ENCODE measurements around the gene SRGAP2C.
"Not testable (repeated sequence)": the region's sequence is repeated elsewhere in the genome, so short reads cannot be mapped to it uniquely, and the experiment has no call there.

SRGAP2C gene

DNA sequence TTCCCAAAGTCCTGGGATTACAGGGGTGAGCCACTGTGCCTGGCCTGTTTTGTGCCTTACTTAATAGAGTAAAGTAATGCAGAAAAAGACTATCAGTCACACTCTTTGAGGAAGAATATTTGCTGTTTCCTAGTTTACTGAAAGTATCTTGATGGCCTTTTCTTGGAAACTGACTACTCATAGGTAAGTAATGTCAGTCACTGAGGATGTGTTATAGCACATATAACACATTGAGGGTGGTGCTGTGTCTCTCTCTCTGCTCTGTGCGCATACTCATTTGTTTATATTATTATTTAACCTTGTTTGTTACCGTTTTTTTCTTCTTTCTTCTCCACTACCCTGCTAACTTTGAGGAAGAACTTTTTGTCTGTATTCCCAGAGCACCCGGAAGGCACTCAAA is 93.4 kb downstream of the SRGAP2C start:
- in situ Hi-C loops (cut with HindIII; ENCODE audit: low sequenced_read_pairs): not testable (repeated sequence)

DNA sequence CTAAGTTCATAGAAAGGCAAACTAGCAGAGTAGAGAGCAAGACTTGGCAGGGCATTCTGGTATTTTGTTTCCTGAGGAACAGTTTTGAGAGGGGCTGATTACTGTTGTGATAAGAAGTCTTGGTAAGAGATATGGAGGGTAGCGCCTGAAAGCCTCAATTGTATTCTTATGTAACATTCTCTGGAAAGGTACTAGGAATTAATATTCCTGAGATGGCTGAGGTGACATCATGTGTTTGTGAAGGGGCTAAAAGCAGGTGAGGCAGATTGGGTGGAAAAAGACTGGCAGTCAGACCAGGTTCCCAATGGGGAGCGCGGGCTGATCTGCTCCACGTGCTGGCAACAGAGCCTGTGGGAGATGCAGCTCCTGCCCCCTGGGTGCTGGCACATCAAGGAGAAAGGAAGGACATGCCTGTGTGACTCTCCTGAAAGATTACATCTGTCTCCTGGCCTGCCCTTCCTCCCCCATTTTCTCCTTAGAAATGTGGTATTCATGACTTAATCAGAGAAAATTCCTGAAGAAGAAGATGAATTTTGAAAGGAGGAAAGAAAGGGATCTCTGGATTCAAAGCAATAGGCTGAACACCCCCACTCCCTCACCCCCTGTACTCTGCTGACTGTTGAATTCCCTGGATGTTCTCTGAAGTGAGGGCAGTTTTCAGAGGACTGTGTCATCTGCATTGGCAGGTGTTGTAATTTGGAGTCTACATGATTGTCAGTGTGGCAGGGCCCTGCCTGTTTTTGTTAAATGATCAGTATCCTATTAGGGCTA is 94.2 kb downstream of the SRGAP2C start:
- in situ Hi-C loops (cut with HindIII; ENCODE audit: low sequenced_read_pairs): not testable (repeated sequence)

DNA sequence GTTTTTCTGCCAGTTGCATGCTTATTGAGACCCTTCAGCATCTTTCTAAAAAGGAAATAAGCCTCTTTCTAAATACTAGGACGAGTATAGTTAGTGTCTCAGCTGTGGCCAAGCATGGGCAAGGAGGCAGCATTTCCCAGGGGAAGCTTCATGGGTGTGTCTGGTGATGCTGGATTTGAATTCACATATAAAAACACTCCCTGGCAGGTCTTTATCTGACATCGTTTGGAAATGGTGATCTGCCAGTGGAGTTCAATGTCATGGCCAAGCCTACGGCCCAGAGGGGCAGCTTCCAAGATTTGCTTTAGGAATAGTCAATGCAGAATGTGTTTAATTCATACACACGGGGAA is 94.7 kb downstream of the SRGAP2C start:
- in situ Hi-C loops (cut with HindIII; ENCODE audit: low sequenced_read_pairs): not testable (repeated sequence)

DNA sequence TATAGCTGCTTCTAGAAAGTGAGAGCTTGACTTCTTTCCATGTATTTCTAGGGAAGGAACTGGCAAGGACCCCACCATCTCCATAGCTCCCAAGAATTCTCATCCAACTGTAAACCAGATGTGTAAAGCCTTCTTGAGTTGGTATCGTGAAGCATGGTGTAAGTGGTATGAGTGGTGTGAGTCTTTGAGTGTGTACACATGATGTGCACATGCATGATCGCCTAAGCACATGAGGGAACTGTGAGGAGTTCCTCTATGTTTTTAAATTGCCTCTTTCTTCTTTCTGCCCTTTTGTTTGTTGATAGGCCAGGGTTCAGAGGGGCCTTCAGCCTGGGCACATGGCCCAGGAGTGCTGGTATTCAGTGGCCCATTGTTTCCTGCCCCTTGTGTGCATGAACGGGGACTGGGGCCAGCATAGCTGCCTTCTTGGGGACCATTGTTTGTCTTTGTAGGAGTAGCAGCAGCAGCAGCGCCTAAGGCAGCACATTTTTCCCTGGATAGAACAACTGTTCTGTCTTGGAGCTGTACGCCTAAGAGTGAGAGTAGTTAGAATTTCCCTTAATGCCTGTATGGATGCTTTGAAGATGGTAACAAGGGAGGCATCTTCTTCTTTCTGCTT is 96.0 kb downstream of the SRGAP2C start:
- in situ Hi-C loops (cut with HindIII; ENCODE audit: low sequenced_read_pairs): not testable (repeated sequence)

DNA sequence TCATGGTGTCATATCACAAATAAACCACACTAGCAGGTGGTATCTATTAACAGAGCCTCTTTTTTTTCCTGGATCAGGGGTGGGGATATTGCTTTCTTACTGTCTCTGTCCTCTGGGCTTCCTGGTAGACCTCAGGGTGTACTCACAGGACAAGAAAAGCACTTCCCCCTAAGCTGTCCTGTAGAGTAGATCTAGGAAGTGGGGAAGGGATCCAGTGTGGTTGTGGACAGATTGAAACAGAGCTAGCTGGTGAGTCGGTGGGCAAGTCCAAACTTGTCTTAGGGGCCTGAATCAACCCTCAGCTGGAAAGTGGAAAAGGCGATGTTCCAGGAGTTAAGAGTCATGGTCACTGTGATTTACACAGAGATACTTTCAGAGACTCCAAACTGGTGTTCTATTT is 96.7 kb downstream of the SRGAP2C start:
- in situ Hi-C loops (cut with HindIII; ENCODE audit: low sequenced_read_pairs): not testable (repeated sequence)

DNA sequence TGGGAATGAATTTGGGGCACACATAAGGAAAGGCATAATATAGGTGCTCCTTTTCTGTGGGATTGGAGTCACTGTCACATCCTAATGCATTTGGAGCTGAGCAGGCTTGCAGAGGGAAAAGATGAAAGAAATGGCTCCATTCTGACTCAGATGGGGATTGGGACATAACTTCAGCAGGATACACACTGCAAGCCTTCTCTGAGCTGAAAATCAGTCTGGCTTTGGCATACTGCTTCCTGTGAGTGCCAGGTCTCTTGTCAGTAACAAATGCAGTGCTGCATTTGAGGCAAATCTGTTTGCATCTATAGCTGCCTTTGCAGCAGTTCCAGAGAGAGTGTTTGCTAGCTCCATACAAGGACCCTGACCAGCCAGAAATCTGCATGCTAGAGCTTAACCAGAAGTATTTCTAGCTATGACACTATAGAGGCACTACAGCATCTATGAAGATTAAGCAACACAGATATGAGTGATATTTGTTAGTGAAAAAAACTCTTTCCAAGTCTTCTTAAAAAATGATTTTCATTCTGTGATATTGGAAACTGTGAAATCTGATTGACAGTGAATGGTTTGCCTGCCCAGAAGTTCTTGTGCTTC is 98.9 kb downstream of the SRGAP2C start:
- in situ Hi-C loops (cut with HindIII; ENCODE audit: low sequenced_read_pairs): not testable (repeated sequence)

DNA sequence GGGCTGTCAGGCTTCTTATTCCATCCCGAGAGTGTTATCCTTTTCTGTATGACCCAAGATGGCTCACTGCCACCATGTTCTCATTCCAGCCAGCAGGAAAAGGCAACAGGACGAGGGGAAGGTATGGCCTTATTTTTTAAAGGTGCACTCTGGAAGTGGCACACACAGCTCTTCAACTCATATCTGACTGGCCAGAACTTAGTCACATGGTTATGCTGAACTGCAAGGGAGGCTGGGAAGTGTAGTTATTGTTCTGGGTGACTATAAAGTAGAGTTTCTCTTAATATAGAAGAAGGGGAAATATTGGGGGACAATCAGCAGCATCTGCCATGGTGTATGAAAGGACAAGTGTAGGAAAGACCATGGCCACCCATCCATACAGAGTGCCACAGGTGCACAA is 107.8 kb downstream of the SRGAP2C start:
- in situ Hi-C loops (cut with HindIII; ENCODE audit: low sequenced_read_pairs): not testable (repeated sequence)

DNA sequence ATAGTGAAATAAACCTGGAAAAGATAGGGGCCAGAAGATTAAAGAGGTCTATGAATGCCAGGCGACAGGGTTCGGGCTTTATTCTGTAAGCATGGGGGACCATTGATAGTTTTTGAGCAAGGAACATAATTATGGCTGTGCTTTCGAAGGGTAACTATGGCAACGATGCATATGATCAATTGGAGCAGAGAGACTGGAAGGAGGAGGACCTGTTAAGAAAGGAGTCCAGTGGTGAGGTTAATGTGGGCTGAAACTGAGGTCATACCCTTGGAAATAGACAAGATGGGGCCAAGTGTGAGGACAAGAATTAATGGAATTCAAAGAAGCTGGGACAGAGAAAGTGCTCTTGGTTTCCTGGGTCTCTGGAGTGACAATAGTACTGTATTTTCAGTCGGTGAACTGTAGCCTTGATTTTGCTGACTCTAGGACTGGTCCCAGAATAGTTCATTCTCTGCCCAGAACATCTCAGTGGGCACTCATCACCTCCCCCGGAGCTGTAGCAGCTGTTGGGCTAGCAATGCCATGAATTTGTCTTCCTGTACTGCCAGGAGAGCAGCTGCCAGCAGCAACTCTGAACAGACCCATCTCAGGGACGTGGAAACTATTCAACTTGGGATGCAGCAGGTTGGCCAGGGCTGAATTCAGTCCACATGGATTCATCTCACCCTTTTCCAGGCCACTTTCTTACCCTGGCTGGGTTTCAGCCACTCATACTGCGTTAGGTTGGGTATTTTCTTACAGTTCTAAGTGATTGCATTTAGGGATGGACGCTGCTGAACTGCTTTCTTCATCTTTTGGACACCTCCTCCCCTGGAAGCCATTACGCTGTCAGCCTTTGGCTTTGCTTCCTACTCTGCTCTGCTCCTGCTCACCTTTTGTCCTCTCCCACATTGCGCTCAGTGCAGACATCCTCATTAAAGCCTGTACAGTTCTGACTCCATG is 108.8 kb downstream of the SRGAP2C start:
- in situ Hi-C loops (cut with HindIII; ENCODE audit: low sequenced_read_pairs): not testable (repeated sequence)

DNA sequence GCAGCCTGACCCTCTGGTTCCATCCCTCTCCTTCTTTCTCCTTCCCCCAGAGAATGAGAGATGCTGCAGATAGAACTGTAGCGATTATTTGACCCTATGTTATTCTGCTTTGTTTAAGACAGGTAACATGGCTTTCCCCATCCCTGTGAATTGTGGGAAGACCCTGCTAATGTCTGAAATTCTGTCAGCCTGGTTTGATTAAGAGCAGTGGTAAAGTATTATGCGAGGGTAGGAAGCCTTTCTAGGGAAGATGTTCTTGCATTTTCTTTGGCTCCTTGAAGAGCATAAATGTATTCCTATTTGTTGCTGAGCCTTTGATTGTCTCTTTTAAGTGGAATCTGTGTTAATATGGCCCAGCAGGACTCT is 109.4 kb downstream of the SRGAP2C start:
- in situ Hi-C loops (cut with HindIII; ENCODE audit: low sequenced_read_pairs): not testable (repeated sequence)

DNA sequence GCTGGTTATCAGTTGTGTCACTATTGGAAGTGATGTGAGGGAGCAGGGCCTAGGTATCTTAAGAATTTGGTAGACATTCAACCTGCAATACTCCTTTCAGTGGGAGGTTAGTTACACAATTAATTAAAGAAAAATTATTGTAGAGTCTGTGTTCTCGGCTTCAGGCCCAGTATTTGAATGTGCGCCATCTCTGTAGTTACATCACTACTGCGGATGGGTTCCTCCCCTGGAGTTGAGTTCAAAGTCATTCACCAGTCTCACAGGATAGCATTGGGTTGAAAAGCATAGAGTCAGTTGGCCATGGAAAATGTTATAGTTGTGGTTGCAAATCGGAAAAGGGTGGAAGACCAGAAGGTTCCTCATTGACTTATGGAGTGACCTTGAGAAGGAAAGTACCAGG is 111.8 kb downstream of the SRGAP2C start:
- in situ Hi-C loops (cut with HindIII; ENCODE audit: low sequenced_read_pairs): not testable (repeated sequence)

DNA sequence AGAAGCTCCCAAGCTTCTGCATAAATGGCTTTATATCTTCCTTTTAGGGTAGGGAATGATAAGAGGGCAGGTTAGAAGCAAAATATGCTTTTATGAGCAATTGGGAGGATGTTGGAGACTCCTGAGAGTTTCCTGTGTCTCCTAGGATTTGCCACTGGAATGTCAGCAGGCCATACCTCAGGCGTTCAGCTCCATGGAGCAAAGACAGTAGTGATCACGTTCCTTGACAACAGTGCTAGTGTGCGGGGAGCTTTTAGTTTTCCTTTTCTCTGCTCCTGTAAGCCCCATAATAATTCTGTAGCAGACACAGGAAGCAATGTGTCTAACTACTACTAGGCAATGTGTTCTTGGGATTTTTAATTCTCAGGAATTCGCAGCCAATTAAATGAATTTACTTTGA is 113.8 kb downstream of the SRGAP2C start:
- in situ Hi-C loops (cut with HindIII; ENCODE audit: low sequenced_read_pairs): not testable (repeated sequence)

DNA sequence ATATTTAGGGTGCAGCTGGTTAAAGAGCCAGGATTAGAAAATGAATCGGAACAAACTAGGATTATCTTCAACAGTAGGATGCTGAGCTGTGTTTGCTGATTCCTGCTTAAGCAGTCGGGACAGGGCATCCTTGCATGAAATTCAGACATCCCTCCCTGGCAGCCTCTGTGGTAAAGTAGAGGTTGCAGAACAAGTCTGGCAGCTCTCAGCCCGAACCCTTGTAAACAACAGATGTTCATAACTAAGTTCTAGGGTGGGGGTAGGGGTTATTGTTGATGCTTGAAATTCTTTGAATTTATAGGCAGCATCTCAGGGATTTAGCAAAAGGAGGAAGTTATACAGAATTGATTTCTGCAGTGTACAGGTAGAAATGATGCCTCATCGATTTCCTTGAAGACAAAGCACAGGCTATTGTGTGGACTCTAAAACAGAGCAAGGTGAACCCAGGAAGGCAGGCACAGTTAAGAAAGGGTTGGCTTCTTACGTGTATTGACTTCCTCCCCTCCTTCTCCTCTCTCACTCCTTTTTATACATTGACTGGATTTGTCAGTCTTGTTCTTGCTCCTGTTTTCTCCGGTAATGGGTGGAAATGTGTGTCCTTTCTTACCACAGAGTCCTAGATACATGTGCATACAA is 114.9 kb downstream of the SRGAP2C start:
- in situ Hi-C loops (cut with HindIII; ENCODE audit: low sequenced_read_pairs): not testable (repeated sequence)

DNA sequence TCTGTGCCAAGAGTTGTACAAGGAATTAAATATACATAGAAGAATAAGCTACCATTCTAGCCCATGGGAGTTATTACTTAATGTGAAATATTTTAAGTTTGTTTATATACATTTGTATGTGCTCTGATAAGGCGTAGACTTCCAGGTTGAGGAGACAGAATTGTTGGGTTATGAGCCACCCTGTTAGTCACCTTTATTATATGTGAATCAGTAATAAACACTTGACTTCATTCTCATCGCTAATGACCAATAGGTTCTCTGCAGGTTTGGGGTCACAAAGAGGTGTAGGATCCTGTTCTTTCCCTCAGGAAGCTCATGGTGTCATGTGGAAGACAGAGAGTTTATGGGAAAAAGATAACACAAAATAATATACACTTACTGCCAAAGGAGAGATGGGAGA is 117.1 kb downstream of the SRGAP2C start:
- in situ Hi-C loops (cut with HindIII; ENCODE audit: low sequenced_read_pairs): not testable (repeated sequence)

DNA sequence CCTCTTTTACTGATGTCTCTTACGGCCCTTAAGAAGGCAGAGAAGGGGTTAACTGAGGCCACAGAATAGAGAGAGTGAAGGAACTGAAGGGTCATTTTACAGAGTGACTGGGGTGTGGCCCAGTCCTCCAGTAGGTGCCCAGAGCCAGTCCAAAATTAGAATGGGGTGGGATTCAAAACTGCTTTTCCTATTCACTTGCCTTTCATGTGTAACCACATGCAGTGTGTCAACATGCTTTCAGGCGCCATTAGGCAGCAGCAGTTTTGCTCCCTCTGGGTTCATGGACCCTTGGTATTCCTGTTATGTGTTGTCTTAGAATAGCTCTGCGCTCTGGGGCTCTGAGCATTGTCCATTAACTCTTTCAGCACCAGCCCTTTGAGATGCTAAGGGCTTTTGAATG is 123.0 kb downstream of the SRGAP2C start:
- in situ Hi-C loops (cut with HindIII; ENCODE audit: low sequenced_read_pairs): not testable (repeated sequence)

DNA sequence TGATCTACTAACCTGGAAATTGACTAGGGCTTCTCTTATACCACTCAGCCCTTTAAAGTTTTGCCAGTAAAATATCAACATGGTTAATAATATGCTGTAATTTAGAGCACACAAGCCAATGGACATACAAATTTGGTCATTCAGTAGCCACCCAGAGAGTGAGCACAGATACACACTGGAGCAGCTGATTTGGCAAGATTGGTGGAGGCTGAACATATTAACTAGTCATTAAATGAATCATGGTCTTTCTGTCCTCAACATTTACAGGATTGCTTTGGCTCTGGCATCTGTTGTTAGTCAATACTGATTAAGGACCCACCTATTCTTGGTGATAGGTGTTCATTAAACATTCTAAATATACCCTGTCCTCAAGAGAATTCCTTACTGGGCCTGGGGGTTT is 130.7 kb downstream of the SRGAP2C start:
- in situ Hi-C loops (cut with HindIII; ENCODE audit: low sequenced_read_pairs): not testable (repeated sequence)

DNA sequence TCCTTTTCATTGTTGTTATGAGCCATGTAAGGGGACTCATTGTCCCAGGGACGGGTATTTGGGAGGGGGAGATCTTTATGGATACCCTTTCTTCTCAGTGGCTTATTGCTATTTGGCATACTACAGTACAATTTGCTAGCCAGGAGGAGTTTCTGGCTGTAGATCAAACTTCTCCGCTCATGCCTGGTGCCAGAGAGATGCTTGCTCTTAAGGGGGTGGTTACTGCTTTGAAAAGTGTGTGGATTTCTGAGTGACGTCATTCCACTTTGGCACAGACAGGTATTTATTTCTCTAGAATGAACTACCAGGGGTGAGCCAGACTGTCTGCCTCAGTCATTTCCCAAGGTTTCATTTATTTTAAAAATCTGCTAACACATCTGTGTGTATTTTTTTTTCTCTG is 131.3 kb downstream of the SRGAP2C start:
- in situ Hi-C loops (cut with HindIII; ENCODE audit: low sequenced_read_pairs): not testable (repeated sequence)

DNA sequence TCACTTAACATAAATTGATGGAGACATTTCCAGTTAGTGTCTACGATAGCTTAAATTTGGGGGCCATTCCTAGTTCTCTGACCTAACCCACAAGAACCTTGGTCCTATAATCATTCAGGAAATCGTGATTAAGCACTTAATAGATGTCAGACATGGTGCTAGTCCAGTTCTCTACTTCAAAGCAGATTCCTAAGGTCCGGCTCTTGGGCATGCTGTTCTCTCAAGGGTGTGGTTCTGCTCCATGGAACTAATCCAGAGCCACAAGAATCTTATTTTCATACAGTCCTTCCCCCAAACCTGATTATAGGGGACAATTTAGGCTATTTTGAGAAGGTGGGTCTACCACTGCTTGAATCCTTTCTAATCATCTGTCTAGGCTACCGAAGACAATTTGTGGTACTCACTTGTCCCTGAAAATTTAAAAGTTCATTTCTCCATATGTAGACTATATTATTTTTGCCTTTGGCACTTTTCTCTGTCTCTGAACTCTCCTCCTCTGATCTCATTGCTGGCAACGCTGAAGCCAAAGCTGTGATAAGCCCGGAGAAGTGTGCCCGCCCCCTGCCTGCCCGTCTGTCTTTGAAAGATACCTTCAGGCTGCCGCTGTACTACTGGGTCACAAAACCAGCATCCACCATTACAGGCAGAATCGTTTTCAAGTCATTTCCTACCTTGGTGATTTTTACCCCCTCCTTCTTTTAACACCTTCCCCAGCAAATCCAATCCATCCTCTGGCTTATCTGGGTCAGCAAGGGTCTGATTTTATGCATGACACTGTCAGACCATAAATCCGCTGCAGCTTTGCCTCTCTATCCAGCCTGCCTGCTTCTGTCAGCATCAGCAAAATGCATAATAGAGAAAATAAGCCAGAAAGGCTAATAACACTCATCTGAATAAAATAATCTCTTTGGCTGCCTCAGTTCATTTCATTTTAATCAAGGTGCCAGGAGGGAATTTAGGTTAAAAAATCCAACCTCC is 133.0 kb downstream of the SRGAP2C start:
- in situ Hi-C loops (cut with HindIII; ENCODE audit: low sequenced_read_pairs): not testable (repeated sequence)

DNA sequence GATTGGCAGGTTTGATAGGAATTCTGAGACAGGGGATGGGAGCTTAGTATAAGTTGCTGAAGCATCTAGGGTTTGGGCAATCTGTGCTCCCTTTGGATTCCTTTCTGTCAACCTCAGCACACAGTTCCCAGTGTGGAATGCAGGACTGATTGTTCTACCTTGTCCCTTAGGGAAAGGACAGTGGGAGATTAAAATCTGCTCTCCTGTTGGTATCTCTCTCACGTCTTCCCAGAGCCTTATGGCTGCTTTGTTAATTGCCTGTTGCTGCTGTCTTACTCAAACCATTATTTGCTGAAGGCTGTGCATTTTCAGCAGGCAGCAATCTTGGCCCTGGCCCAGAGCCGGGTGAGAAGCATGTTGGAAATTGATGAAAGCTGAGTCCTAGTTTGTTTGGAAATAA is 133.9 kb downstream of the SRGAP2C start:
- in situ Hi-C loops (cut with HindIII; ENCODE audit: low sequenced_read_pairs): not testable (repeated sequence)

DNA sequence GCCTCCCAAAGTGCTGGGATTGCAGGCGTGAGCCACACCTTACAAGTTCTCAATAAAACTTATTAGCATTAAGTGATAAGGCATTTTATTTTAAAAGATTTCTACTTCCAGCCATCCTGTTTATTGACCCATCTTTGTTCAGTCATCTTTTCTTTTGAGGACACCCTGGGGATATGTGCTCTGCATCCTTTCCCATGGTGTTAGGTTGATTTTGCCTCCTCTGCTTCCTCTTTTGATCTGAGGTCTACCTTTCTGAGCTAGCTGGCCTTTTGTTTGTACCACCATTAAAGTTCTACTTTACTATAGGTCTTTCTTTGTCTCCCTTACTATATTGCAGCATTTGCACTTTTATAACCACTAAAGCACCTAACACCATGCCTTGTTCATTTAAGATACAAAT is 136.9 kb downstream of the SRGAP2C start:
- in situ Hi-C loops (cut with HindIII; ENCODE audit: low sequenced_read_pairs): not testable (repeated sequence)

DNA sequence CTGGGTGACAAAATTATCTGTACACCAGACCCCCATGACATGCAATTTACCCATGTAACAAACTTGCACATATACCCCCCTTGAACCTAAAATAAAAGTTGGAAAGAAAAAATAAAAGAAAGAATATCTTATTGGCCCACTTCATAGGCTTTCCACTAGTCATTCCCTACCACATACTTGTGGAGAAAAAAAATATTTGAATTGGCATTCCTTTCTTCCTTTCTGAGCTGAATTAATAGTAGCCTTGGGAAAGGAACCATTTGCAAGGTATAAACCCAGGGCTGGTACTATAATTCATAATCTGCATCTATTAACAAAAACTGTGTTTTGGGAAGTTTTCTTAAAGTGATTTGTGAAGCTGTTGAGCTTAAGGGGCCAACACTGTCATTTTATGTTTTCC is 140.0 kb downstream of the SRGAP2C start:
- in situ Hi-C loops (cut with HindIII; ENCODE audit: low sequenced_read_pairs): not testable (repeated sequence)

All from DLD1 (cell line).